GM23338 (cell line): ENCODE data around the gene MTOR. TPM values are rescaled to one million over a fixed set of nuclear protein-coding genes. Genes with fewer than 3 reads are reported as not detected.

Experiments used
- ATAC-seq: fragments of 200-7000 bp; cut with Tn5 transposase; 3 replicates; pipeline ENCODE4 v1.9.1; 2020
- DNase-seq: peaks from one replicate; pipeline ENCODE4 v3.0.0-alpha.2; 2015; ENCODE audit warnings: low spot score
- H2AFZ ChIP-seq: fragments of 200-600 bp; sonication (generic); 2 replicates; pipeline ENCODE4 v1.8.0; 2016; ENCODE audit warnings: antibody characterized with exemption, mild to moderate bottlenecking, moderate library complexity
- H3F3A ChIP-seq: fragments of 200-600 bp; sonication (generic); replicated peaks from 2 replicates; pipeline ENCODE4 v1.8.0; 2017; ENCODE audit warnings: antibody characterized with exemption, mixed run types, low read depth
- H3K27ac ChIP-seq: fragments of 200-600 bp; sonication (generic); 2 replicates; pipeline ENCODE4 v1.6.1; 2016; ENCODE audit warnings: low read depth
- H3K27me3 ChIP-seq: fragments of 200-600 bp; sonication (generic); 2 replicates; pipeline ENCODE4 v1.8.0; 2016; ENCODE audit warnings: mild to moderate bottlenecking, mixed run types, moderate library complexity; ENCODE audit not compliant: insufficient read depth
- H3K36me3 ChIP-seq: fragments of 200-600 bp; sonication (generic); 2 replicates; pipeline ENCODE4 v1.8.0; 2016; ENCODE audit warnings: mild to moderate bottlenecking; ENCODE audit not compliant: insufficient read depth
- H3K4me1 ChIP-seq: fragments of 200-600 bp; sonication (generic); 2 replicates; pipeline ENCODE4 v1.8.0; 2016; ENCODE audit warnings: mild to moderate bottlenecking, moderate library complexity; ENCODE audit not compliant: insufficient read depth
- H3K4me2 ChIP-seq: fragments of 200-600 bp; sonication (generic); 2 replicates; pipeline ENCODE4 v1.7.1; 2017; ENCODE audit warnings: mixed run types
- H3K4me3 ChIP-seq: fragments of 200-600 bp; sonication (generic); 2 replicates; pipeline ENCODE4 v1.6.1; 2016; ENCODE audit warnings: mixed run types
- H3K79me2 ChIP-seq: fragments of 200-600 bp; sonication (generic); replicated peaks from 2 replicates; pipeline ENCODE4 v1.8.0; 2017; ENCODE audit warnings: mild to moderate bottlenecking; ENCODE audit not compliant: insufficient read depth
- H3K9me2 ChIP-seq: fragments of 200-600 bp; sonication (generic); 2 replicates; pipeline ENCODE4 v1.8.0; 2017; ENCODE audit not compliant: insufficient read depth
- H4K20me1 ChIP-seq: fragments of 200-600 bp; sonication (generic); replicated peaks from 2 replicates; pipeline ENCODE4 v1.8.0; 2017; ENCODE audit warnings: mild to moderate bottlenecking; ENCODE audit not compliant: insufficient read depth
- H3K27ac Mint-ChIP-seq: 2 replicates; pipeline ENCODE4 v1.8.0; 2020; ENCODE audit warnings: inconsistent platforms, mild to moderate bottlenecking, moderate library complexity, mixed read lengths
- H3K27me3 Mint-ChIP-seq: 3 replicates; pipeline ENCODE4 v1.8.0; 2022; ENCODE audit warnings: low read depth, mild to moderate bottlenecking, moderate library complexity, mixed read lengths, inconsistent platforms; ENCODE audit not compliant: insufficient read depth, poor library complexity
- H3K36me3 Mint-ChIP-seq: 3 replicates; pipeline ENCODE4 v1.8.0; 2021; ENCODE audit warnings: low read depth, mild to moderate bottlenecking, inconsistent platforms, moderate library complexity, mixed read lengths
- H3K4me1 Mint-ChIP-seq: 3 replicates; pipeline ENCODE4 v1.8.0; 2020; ENCODE audit warnings: mild to moderate bottlenecking, inconsistent platforms, mixed read lengths
- H3K4me3 Mint-ChIP-seq: 3 replicates; pipeline ENCODE4 v1.8.0; 2021; ENCODE audit warnings: moderate library complexity, mild to moderate bottlenecking, inconsistent platforms, mixed read lengths
- H3K9me3 Mint-ChIP-seq: 3 replicates; pipeline ENCODE4 v1.8.0; 2020; ENCODE audit warnings: moderate library complexity, mild to moderate bottlenecking, inconsistent platforms, mixed read lengths
- CREB1 ChIP-seq: fragments of 250-450 bp; sonication (Bioruptor Pico); IDR thresholded peaks from 2 replicates; pipeline ENCODE4 v1.5.0; 2020; ENCODE audit warnings: low read depth, mild to moderate bottlenecking, moderate library complexity
- EZH2 ChIP-seq: fragments of 200-600 bp; sonication (generic); IDR thresholded peaks from one replicate; pipeline ENCODE4 v1.8.0; 2017; ENCODE audit warnings: antibody characterized with exemption, mild to moderate bottlenecking, low read depth; ENCODE audit not compliant: unreplicated experiment
- EZH2phosphoT487 ChIP-seq: fragments of 200-600 bp; sonication (generic); IDR thresholded peaks from one replicate; pipeline ENCODE4 v1.8.1; 2018; ENCODE audit warnings: antibody characterized with exemption; ENCODE audit not compliant: unreplicated experiment
- JUNB ChIP-seq: IDR thresholded peaks from one replicate; pipeline ENCODE4 v1.6.1; 2016; ENCODE audit warnings: antibody characterized with exemption; ENCODE audit not compliant: unreplicated experiment
- NANOG ChIP-seq: IDR thresholded peaks from 2 replicates; pipeline ENCODE4 v1.6.1; 2016; ENCODE audit warnings: antibody characterized with exemption, borderline replicate concordance
- POLR2AphosphoS5 ChIP-seq: IDR thresholded peaks from 2 replicates; pipeline ENCODE4 v1.6.1; 2016; ENCODE audit warnings: antibody characterized with exemption, low read depth
- STAT1 ChIP-seq: IDR thresholded peaks from one replicate; pipeline ENCODE4 v1.6.1; 2016; ENCODE audit warnings: antibody characterized with exemption; ENCODE audit not compliant: unreplicated experiment
- ZNF331 ChIP-seq: fragments of 250-450 bp; sonication (Bioruptor Pico); IDR thresholded peaks from 2 replicates; pipeline ENCODE4 v1.5.0; 2020; ENCODE audit warnings: low read depth, mild to moderate bottlenecking, moderate library complexity
- polyA plus RNA-seq: library from polyadenylated mRNA; unstranded; fragments of >200 nt; fragmentation: Nextera tagmentation; extraction: Ambion mirVana; gene quantifications from 2 replicates; pipeline ENCODE4 v1.2.1, GENCODE V29; 2016
- total RNA-seq: library from RNA; depleted of rRNA; stranded (reverse); fragments of >200 nt; shearing (Covaris generic); gene quantifications from 2 replicates; pipeline ENCODE4 v1.2.3, GENCODE V29; 2014
- TF ChIP-seq, protein P1 (sequence below): IDR thresholded peaks from 2 replicates; pipeline ENCODE4 v1.6.1; 2016; ENCODE audit warnings: antibody characterized with exemption
- TF ChIP-seq, protein P2 (sequence below): fragments of 250-450 bp; sonication (Bioruptor Pico); IDR thresholded peaks from 2 replicates; pipeline ENCODE4 v1.5.0; 2020; ENCODE audit warnings: mild to moderate bottlenecking, moderate library complexity
- TF ChIP-seq, protein P3 (sequence below), 2 experiments: fragments of 200-600 bp in 1 of 2; sonication (generic) in 1 of 2; conservative IDR thresholded peaks; 2 replicates each; pipeline versions ENCODE4 v1.5.1 to v1.6.1; 2016 to 2017; ENCODE audit warnings: antibody characterized with exemption in 2 of 2, low read depth in 2 of 2, mild to moderate bottlenecking in 2 of 2, moderate library complexity in 1 of 2

The MTOR gene
- total and polyA plus RNA-seq, 2 experiments from 2014 or later = 22.8 to 98.0 TPM

DNA sequence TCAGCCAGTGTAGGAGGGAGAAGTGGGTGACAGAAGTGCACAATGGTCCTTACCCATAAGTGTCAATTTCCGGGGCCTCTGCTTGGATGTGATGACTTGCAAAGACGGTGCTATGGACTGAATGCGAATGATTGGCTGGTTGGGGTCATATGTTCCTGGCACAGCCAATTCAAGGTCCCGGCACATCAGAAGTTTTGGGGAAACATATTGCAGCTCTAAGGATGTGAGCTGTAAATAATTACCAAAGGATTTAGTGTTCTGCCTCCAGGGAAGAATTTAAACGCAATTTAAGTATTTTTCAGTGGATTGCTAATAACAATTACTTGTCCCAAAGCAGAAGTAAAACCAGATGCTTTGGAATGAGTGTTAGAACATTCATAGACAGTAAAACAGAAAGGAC lies 135.8 kb downstream of the MTOR start (continued):
- TF ChIP-seq, protein P1, sequence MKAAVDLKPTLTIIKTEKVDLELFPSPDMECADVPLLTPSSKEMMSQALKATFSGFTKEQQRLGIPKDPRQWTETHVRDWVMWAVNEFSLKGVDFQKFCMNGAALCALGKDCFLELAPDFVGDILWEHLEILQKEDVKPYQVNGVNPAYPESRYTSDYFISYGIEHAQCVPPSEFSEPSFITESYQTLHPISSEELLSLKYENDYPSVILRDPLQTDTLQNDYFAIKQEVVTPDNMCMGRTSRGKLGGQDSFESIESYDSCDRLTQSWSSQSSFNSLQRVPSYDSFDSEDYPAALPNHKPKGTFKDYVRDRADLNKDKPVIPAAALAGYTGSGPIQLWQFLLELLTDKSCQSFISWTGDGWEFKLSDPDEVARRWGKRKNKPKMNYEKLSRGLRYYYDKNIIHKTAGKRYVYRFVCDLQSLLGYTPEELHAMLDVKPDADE = no peak
- TF ChIP-seq ZNF331 (CRISPR knock-in tag) (no peak), CREB1 (CRISPR knock-in tag) (no peak), STAT1 (no peak)

DNA sequence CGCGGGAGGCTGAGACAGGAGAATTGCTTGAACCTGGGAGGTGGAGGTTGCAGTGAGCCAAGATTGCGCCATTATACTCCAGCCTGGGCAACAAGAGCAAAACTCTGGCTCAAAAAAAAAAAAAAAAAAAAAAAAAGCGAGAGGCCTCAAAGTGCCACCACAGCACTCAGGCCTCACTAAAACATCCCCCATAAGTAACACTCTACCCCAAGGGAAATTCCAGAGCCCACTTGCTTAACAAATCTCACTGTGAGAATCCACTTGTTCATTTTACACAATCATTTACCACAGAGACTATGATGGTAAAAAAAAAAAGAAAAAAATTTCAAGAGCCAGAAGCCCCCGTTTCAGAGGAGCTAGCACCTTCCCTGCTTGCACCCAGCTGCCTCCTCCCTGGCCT lies 136.4 kb downstream of the MTOR start:
- H3K4me2 ChIP-seq = no peak overlapping the region
- H3K9me3 Mint-ChIP-seq = no peaks in the 10 kb centered on the region
- no peak overlapping the region for H3K4me3 Mint-ChIP-seq
- no peaks in the 10 kb centered on the region for H3K27me3 ChIP-seq
- H3K4me3 ChIP-seq = no peak overlapping the region
- no peak for DNase-seq
- no peaks in the 10 kb centered on the region for H3K79me2 ChIP-seq
- TF ChIP-seq ZNF331 (CRISPR knock-in tag) = no peak
- no peak for ATAC-seq
- H3K27me3 Mint-ChIP-seq = peaks cover 3% of the 10 kb centered on the region
- peaks cover 77% of the 10 kb centered on the region for H3K36me3 Mint-ChIP-seq
- H3K4me1 Mint-ChIP-seq = no peaks in the 10 kb centered on the region
- peaks cover 8% of the 10 kb centered on the region for H4K20me1 ChIP-seq
- H3K27ac Mint-ChIP-seq = no peak overlapping the region
- H3K27ac ChIP-seq = no peak overlapping the region
- H3K4me1 ChIP-seq = no peaks in the 10 kb centered on the region
- peaks cover 63% of the 10 kb centered on the region for H3K36me3 ChIP-seq
- H3K9me2 ChIP-seq = no peaks in the 10 kb centered on the region
- H3F3A ChIP-seq = no peaks in the 10 kb centered on the region
- no peak overlapping the region for H2AFZ ChIP-seq

DNA sequence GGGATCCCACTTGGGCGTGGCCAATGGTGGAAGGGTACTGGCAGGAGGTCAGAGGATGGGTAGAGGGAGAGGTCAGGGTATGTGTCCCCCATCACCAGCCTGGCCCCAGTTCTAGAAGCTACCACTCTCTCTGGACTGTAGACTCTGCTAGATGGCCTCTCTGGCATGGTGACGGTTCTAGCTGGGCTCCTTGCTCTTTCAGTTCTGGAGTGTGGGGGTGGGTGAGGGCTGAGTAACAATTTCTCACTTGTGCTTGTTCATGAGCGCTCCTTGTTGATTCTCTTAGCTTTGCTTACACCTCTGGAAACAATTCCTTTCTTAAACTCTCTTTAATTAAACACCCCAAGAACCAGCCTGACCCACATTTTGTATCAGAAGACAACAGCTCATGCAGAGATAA lies 137.4 kb downstream of the MTOR start:
- ATAC-seq = no peak
- peaks cover 2% of the 10 kb centered on the region for H3K27me3 Mint-ChIP-seq
- Histone ChIP-seq H3K4me1 (no peaks in the 10 kb centered on the region), H3K4me2 (no peak overlapping the region), H3K79me2 (no peaks in the 10 kb centered on the region), H3K27me3 (no peaks in the 10 kb centered on the region), H4K20me1 (peaks cover 8% of the 10 kb centered on the region), H3K27ac (no peak overlapping the region), H3K9me2 (no peaks in the 10 kb centered on the region), H3F3A (no peaks in the 10 kb centered on the region), H3K4me3 (no peak overlapping the region), H2AFZ (no peak overlapping the region), H3K36me3 (peaks cover 59% of the 10 kb centered on the region)
- peaks cover 70% of the 10 kb centered on the region for H3K36me3 Mint-ChIP-seq
- H3K9me3 Mint-ChIP-seq = no peaks in the 10 kb centered on the region
- H3K4me3 Mint-ChIP-seq = no peak overlapping the region
- no peak for TF ChIP-seq EZH2phosphoT487
- TF ChIP-seq STAT1 = no peak
- no peak for TF ChIP-seq JUNB
- TF ChIP-seq ZNF331 (CRISPR knock-in tag) = no peak
- TF ChIP-seq, protein P2, sequence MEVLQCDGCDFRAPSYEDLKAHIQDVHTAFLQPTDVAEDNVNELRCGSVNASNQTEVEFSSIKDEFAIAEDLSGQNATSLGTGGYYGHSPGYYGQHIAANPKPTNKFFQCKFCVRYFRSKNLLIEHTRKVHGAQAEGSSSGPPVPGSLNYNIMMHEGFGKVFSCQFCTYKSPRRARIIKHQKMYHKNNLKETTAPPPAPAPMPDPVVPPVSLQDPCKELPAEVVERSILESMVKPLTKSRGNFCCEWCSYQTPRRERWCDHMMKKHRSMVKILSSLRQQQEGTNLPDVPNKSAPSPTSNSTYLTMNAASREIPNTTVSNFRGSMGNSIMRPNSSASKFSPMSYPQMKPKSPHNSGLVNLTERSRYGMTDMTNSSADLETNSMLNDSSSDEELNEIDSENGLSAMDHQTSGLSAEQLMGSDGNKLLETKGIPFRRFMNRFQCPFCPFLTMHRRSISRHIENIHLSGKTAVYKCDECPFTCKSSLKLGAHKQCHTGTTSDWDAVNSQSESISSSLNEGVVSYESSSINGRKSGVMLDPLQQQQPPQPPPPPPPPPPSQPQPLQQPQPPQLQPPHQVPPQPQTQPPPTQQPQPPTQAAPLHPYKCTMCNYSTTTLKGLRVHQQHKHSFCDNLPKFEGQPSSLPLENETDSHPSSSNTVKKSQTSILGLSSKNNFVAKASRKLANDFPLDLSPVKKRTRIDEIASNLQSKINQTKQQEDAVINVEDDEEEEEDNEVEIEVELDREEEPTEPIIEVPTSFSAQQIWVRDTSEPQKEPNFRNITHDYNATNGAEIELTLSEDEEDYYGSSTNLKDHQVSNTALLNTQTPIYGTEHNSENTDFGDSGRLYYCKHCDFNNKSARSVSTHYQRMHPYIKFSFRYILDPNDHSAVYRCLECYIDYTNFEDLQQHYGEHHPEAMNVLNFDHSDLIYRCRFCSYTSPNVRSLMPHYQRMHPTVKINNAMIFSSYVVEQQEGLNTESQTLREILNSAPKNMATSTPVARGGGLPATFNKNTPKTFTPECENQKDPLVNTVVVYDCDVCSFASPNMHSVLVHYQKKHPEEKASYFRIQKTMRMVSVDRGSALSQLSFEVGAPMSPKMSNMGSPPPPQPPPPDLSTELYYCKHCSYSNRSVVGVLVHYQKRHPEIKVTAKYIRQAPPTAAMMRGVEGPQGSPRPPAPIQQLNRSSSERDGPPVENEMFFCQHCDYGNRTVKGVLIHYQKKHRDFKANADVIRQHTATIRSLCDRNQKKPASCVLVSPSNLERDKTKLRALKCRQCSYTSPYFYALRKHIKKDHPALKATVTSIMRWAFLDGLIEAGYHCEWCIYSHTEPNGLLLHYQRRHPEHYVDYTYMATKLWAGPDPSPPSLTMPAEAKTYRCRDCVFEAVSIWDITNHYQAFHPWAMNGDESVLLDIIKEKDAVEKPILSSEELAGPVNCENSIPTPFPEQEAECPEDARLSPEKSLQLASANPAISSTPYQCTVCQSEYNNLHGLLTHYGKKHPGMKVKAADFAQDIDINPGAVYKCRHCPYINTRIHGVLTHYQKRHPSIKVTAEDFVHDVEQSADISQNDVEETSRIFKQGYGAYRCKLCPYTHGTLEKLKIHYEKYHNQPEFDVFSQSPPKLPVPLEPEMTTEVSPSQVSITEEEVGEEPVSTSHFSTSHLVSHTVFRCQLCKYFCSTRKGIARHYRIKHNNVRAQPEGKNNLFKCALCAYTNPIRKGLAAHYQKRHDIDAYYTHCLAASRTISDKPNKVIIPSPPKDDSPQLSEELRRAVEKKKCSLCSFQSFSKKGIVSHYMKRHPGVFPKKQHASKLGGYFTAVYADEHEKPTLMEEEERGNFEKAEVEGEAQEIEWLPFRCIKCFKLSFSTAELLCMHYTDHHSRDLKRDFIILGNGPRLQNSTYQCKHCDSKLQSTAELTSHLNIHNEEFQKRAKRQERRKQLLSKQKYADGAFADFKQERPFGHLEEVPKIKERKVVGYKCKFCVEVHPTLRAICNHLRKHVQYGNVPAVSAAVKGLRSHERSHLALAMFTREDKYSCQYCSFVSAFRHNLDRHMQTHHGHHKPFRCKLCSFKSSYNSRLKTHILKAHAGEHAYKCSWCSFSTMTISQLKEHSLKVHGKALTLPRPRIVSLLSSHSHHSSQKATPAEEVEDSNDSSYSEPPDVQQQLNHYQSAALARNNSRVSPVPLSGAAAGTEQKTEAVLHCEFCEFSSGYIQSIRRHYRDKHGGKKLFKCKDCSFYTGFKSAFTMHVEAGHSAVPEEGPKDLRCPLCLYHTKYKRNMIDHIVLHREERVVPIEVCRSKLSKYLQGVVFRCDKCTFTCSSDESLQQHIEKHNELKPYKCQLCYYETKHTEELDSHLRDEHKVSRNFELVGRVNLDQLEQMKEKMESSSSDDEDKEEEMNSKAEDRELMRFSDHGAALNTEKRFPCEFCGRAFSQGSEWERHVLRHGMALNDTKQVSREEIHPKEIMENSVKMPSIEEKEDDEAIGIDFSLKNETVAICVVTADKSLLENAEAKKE (CRISPR knock-in tag) = no peak
- TF ChIP-seq, protein P3, sequence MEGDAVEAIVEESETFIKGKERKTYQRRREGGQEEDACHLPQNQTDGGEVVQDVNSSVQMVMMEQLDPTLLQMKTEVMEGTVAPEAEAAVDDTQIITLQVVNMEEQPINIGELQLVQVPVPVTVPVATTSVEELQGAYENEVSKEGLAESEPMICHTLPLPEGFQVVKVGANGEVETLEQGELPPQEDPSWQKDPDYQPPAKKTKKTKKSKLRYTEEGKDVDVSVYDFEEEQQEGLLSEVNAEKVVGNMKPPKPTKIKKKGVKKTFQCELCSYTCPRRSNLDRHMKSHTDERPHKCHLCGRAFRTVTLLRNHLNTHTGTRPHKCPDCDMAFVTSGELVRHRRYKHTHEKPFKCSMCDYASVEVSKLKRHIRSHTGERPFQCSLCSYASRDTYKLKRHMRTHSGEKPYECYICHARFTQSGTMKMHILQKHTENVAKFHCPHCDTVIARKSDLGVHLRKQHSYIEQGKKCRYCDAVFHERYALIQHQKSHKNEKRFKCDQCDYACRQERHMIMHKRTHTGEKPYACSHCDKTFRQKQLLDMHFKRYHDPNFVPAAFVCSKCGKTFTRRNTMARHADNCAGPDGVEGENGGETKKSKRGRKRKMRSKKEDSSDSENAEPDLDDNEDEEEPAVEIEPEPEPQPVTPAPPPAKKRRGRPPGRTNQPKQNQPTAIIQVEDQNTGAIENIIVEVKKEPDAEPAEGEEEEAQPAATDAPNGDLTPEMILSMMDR (conservative IDR thresholded peaks at IDR 0.05; ENCODE audit: low read depth in 2 of 2) = no peak
- TF ChIP-seq NANOG = no peak
- TF ChIP-seq POLR2AphosphoS5 = no peak
- no peak for TF ChIP-seq EZH2
- no peaks in the 10 kb centered on the region for H3K4me1 Mint-ChIP-seq
- no peak for DNase-seq
- H3K27ac Mint-ChIP-seq = no peak overlapping the region
